Measurements from ENCODE around the gene BTD.

DNA sequence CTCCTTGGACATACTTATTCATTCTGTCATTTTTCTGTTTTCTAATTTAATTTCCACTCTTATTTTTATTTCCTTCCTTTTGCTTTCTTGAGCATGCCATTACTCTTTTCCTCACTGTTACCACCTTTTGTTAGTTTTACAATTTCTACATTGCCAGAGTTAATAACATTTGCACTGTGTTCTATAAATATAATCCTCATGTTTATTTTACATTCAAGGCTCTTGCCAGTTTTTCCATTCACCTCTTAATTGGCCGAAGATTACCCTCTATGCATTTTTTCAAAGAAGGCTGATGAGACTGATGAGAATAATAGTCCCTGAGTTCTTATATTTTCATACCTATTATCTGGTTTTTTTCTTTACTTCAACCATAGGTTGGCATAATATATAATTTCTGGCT is 10.5 kb downstream of the BTD start:
- TF ChIP-seq, protein P1, sequence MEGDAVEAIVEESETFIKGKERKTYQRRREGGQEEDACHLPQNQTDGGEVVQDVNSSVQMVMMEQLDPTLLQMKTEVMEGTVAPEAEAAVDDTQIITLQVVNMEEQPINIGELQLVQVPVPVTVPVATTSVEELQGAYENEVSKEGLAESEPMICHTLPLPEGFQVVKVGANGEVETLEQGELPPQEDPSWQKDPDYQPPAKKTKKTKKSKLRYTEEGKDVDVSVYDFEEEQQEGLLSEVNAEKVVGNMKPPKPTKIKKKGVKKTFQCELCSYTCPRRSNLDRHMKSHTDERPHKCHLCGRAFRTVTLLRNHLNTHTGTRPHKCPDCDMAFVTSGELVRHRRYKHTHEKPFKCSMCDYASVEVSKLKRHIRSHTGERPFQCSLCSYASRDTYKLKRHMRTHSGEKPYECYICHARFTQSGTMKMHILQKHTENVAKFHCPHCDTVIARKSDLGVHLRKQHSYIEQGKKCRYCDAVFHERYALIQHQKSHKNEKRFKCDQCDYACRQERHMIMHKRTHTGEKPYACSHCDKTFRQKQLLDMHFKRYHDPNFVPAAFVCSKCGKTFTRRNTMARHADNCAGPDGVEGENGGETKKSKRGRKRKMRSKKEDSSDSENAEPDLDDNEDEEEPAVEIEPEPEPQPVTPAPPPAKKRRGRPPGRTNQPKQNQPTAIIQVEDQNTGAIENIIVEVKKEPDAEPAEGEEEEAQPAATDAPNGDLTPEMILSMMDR (IDR thresholded peaks at IDR 0.05): no peak
- no peak for TF ChIP-seq POLR2A (IDR thresholded peaks at IDR 0.05)

Measured in esophagus squamous epithelium (tissue), 4 donors.